Mesodermal cell (in vitro differentiated cells): ENCODE results near the gene CLASP1.
A peak's percentile ranks its signal among the peaks of the same experiment; 100 is the strongest.
"Not testable (repeated sequence)": the region's sequence is repeated elsewhere in the genome, so short reads cannot be mapped to it uniquely, and the experiment has no call there.

Experiments used
- H3K27ac ChIP-seq: 2 replicates; pipeline ENCODE4 v1.7.0; 2013; ENCODE audit warnings: mild to moderate bottlenecking, low read depth, low read length, moderate library complexity; ENCODE audit not compliant: severe bottlenecking
- H3K36me3 ChIP-seq: 2 replicates; pipeline ENCODE4 v1.7.1; 2013; ENCODE audit warnings: mild to moderate bottlenecking, low read length, moderate library complexity; ENCODE audit not compliant: control insufficient read depth, insufficient read depth
- H3K4me1 ChIP-seq: one replicate; pipeline ENCODE4 v1.7.1; 2013; ENCODE audit warnings: mild to moderate bottlenecking, low read length; ENCODE audit not compliant: insufficient read depth, control insufficient read depth, poor library complexity, severe bottlenecking
- H3K4me3 ChIP-seq: 2 replicates; pipeline ENCODE4 v1.7.0; 2013; ENCODE audit warnings: low read length, control low read depth, mild to moderate bottlenecking; ENCODE audit not compliant: insufficient read depth, poor library complexity, severe bottlenecking; ENCODE audit errors: extremely low read depth
- H3K9me3 ChIP-seq: 2 replicates; pipeline ENCODE4 v1.7.1; 2013; ENCODE audit warnings: mild to moderate bottlenecking, low read length, moderate library complexity; ENCODE audit not compliant: control insufficient read depth
- WGBS, 2 experiments: methylation state at CpG; one replicate each; pipeline ENCODE4 v1.1.5; 2013; ENCODE audit warnings: missing lambda C conversion rate in 2 of 2; ENCODE audit not compliant: insufficient coverage in 2 of 2; 5-methylcytosine and 5-hydroxymethylcytosine counted together

CLASP1 gene

GRCh38 chr2:121617042-121617599, 32.1 kb downstream of the CLASP1 start:
- 76 to 79% methylated on average over 4 of the region's 4 CpGs for WGBS, 2 experiments
- Histone ChIP-seq H3K4me3 (no peak overlapping the region), H3K27ac (peak overlapping the region; percentile 65), H3K4me1 (peaks cover 13% of the 10 kb centered on the region), H3K9me3 (no peaks in the 10 kb centered on the region), H3K36me3 (peaks cover 26% of the 10 kb centered on the region)

GRCh38 chr2:121613774-121614173, 35.5 kb downstream of the CLASP1 start:
- Histone ChIP-seq H3K27ac (no peak overlapping the region), H3K4me3 (no peak overlapping the region), H3K36me3 (peaks cover 12% of the 10 kb centered on the region), H3K4me1 (peaks cover 20% of the 10 kb centered on the region), H3K9me3 (no peaks in the 10 kb centered on the region)
- 100% methylated on average over 1 of the region's 1 CpG; no CpG with 5 or more reads in 1 of the 2 experiments for WGBS, 2 experiments

- peaks cover 22% of the 10 kb centered on the region for H3K4me1 ChIP-seq
- no peak overlapping the region for H3K27ac ChIP-seq
- peaks cover 12% of the 10 kb centered on the region for H3K36me3 ChIP-seq
- no peak overlapping the region for H3K4me3 ChIP-seq
- no peaks in the 10 kb centered on the region for H3K9me3 ChIP-seq
Observed at GRCh38 chr2:121613152-121613551, 36.1 kb downstream of the CLASP1 start.

- peaks cover 12% of the 10 kb centered on the region for H3K36me3 ChIP-seq
- 73 to 88% methylated on average over 1 of the region's 1 CpG for WGBS, 2 experiments
Observed at GRCh38 chr2:121611730-121612705, 37.2 kb downstream of the CLASP1 start.

GRCh38 chr2:121611048-121611649, 38.1 kb downstream of the CLASP1 start:
- H3K9me3 ChIP-seq, H3K4me1 ChIP-seq, H3K4me3 ChIP-seq, H3K27ac ChIP-seq: not testable (repeated sequence)
- peaks cover 13% of the 10 kb centered on the region for H3K36me3 ChIP-seq
- 88 to 95% methylated on average over 2 of the region's 2 CpGs for WGBS, 2 experiments

More at GRCh38 chr2:121611730-121612705, 37.2 kb downstream of the CLASP1 start:
- no peak overlapping the region for H3K4me3 ChIP-seq
- H3K4me1 ChIP-seq, result peaks cover 10% of the 10 kb centered on the region
- H3K27ac ChIP-seq, result no peak overlapping the region
- no peaks in the 10 kb centered on the region for H3K9me3 ChIP-seq

- not testable (repeated sequence) for H3K27ac ChIP-seq, H3K9me3 ChIP-seq, H3K4me3 ChIP-seq
- Histone ChIP-seq H3K36me3 (peaks cover 20% of the 10 kb centered on the region), H3K4me1 (peaks cover 13% of the 10 kb centered on the region)
Observed at GRCh38 chr2:121610487-121610874, 38.8 kb downstream of the CLASP1 start.

- 100% methylated on average over 1 of the region's 3 CpGs; no CpG with 5 or more reads in 1 of the 2 experiments for WGBS, 2 experiments
- Histone ChIP-seq H3K4me3 (no peak overlapping the region), H3K36me3 (peaks cover 25% of the 10 kb centered on the region), H3K27ac (no peak overlapping the region), H3K4me1 (peaks cover 13% of the 10 kb centered on the region), H3K9me3 (no peaks in the 10 kb centered on the region)
Observed at GRCh38 chr2:121608967-121609366, 40.3 kb downstream of the CLASP1 start.

GRCh38 chr2:121608367-121608766, 40.9 kb downstream of the CLASP1 start:
- H3K27ac ChIP-seq, result no peak overlapping the region
- peaks cover 25% of the 10 kb centered on the region for H3K36me3 ChIP-seq
- H3K9me3 ChIP-seq, result no peaks in the 10 kb centered on the region
- no peak overlapping the region for H3K4me3 ChIP-seq
- peaks cover 13% of the 10 kb centered on the region for H3K4me1 ChIP-seq
- WGBS, 2 experiments, result 89 to 93% methylated on average over 1 to 2 of the region's 4 CpGs

GRCh38 chr2:121605820-121606733, 43.2 kb downstream of the CLASP1 start:
- H3K27ac ChIP-seq, result no peak overlapping the region
- peaks cover 27% of the 10 kb centered on the region for H3K36me3 ChIP-seq
- H3K9me3 ChIP-seq, result no peaks in the 10 kb centered on the region
- H3K4me1 ChIP-seq, result peaks cover 13% of the 10 kb centered on the region
- WGBS, 2 experiments, result 94 to 95% methylated on average over 11 of the region's 11 CpGs
- no peak overlapping the region for H3K4me3 ChIP-seq

- WGBS, 2 experiments, result no CpG with 5 or more reads among the region's 1 CpG
- peaks cover 41% of the 10 kb centered on the region for H3K36me3 ChIP-seq
- H3K27ac ChIP-seq, result no peak overlapping the region
- no peak overlapping the region for H3K4me3 ChIP-seq
- peaks cover 4% of the 10 kb centered on the region for H3K4me1 ChIP-seq
- no peaks in the 10 kb centered on the region for H3K9me3 ChIP-seq
Observed at GRCh38 chr2:121603185-121603584, 46.1 kb downstream of the CLASP1 start.
